Omental fat pad (tissue), 4 donors: ENCODE results near the gene CSF2. TPM values are rescaled to one million over a fixed set of nuclear protein-coding genes. Genes with fewer than 3 reads are reported as not detected.

ENCODE experiments used
- ATAC-seq: fragments of 150-250 bp; one replicate; pipeline ENCODE4 v1.9.1; 2016; ENCODE audit warnings: mild to moderate bottlenecking, moderate library complexity; ENCODE audit not compliant: low FRiP score
- DNase-seq: peaks from one replicate; pipeline ENCODE4 v3.0.0-alpha.2; 2019; ENCODE audit warnings: low spot score
- CTCF ChIP-seq, 3 donors: fragments of 450-650 bp; IDR thresholded peaks; one replicate each; pipeline ENCODE4 v1.5.1; 2016 to 2017; ENCODE audit warnings: antibody characterized with exemption in 3 of 3, mild to moderate bottlenecking in 3 of 3, moderate library complexity in 2 of 3
- total RNA-seq, 4 donors: library from RNA; depleted of rRNA; stranded (reverse); fragments of >200 nt; gene quantifications; one replicate each; pipeline ENCODE4 v1.1.0, GENCODE V29; 2016

Gene CSF2
- total RNA-seq, 4 donors from 2014 or later = not detected

- no peak for DNase-seq
- no peak for ATAC-seq
- TF ChIP-seq CTCF (IDR thresholded peaks at IDR 0.05) = no peak
These were observed 13.6 kb downstream of the CSF2 start for GRCh38 chr5:132087176-132087575.

GRCh38 chr5:132087661-132088060 is 14.1 kb downstream of the CSF2 start:
- TF ChIP-seq CTCF (IDR thresholded peaks at IDR 0.05) = no peak
- ATAC-seq (no peak), DNase-seq (no peak)

- DNase-seq (no peak), ATAC-seq (no peak)
- no peak for TF ChIP-seq CTCF (IDR thresholded peaks at IDR 0.05)
These were observed 15.8 kb downstream of the CSF2 start for GRCh38 chr5:132089363-132089762.

GRCh38 chr5:132090107-132090506 is 16.5 kb downstream of the CSF2 start:
- DNase-seq = no peak
- no peak for ATAC-seq
- no peak for TF ChIP-seq CTCF (IDR thresholded peaks at IDR 0.05)

GRCh38 chr5:132093271-132093670 is 19.7 kb downstream of the CSF2 start:
- TF ChIP-seq CTCF (IDR thresholded peaks at IDR 0.05) = no peak
- ATAC-seq (no peak), DNase-seq (no peak)

- ATAC-seq (no peak), DNase-seq (no peak)
- no peak for TF ChIP-seq CTCF (IDR thresholded peaks at IDR 0.05)
These were observed 20.9 kb downstream of the CSF2 start for GRCh38 chr5:132094393-132095076.

GRCh38 chr5:132095077-132095410 is 21.5 kb downstream of the CSF2 start:
- no peak for TF ChIP-seq CTCF (IDR thresholded peaks at IDR 0.05)
- DNase-seq = no peak
- no peak for ATAC-seq
